HEK293 (cell line): ENCODE results near the gene ZNF222.

Experiments
- CTCF ChIP-seq: fragments of 450-650 bp; formaldehyde crosslinking; IDR thresholded peaks from 2 replicates; pipeline ENCODE4 v1.5.1; 2016; ENCODE audit warnings: missing biosample characterization, missing genetic modification characterization
- ELK4 ChIP-seq: IDR thresholded peaks from 2 replicates; pipeline ENCODE4 v1.6.1; 2011; ENCODE audit warnings: mild to moderate bottlenecking, low read depth, low read length, borderline replicate concordance
- GLI4 ChIP-seq: fragments of 450-650 bp; formaldehyde crosslinking; IDR thresholded peaks from 2 replicates; pipeline ENCODE4 v1.5.1; 2016; ENCODE audit warnings: missing biosample characterization, missing genetic modification characterization
- KLF1 ChIP-seq: fragments of 450-650 bp; formaldehyde crosslinking; IDR thresholded peaks from 2 replicates; pipeline ENCODE4 v1.5.1; 2016; ENCODE audit warnings: missing biosample characterization, missing genetic modification characterization
- PRDM10 ChIP-seq: fragments of 450-650 bp; formaldehyde crosslinking; IDR thresholded peaks from 2 replicates; pipeline ENCODE4 v1.5.1; 2016; ENCODE audit warnings: missing biosample characterization, missing genetic modification characterization
- SALL2 ChIP-seq: fragments of 450-650 bp; formaldehyde crosslinking; IDR thresholded peaks from 2 replicates; pipeline ENCODE4 v1.5.0; 2017; ENCODE audit warnings: missing biosample characterization, mild to moderate bottlenecking, missing genetic modification characterization, borderline replicate concordance
- ZFP3 ChIP-seq: fragments of 450-650 bp; formaldehyde crosslinking; IDR thresholded peaks from 2 replicates; pipeline ENCODE4 v1.5.1; 2016; ENCODE audit warnings: low read depth, missing biosample characterization, missing genetic modification characterization
- ZFP37 ChIP-seq: fragments of 450-650 bp; formaldehyde crosslinking; IDR thresholded peaks from 2 replicates; pipeline ENCODE4 v1.5.1; 2016; ENCODE audit warnings: missing biosample characterization, missing genetic modification characterization
- ZNF146 ChIP-seq: fragments of 450-650 bp; formaldehyde crosslinking; IDR thresholded peaks from 2 replicates; pipeline ENCODE4 v1.5.1; 2016; ENCODE audit warnings: missing biosample characterization, missing genetic modification characterization
- ZNF23 ChIP-seq: fragments of 450-650 bp; formaldehyde crosslinking; IDR thresholded peaks from 2 replicates; pipeline ENCODE4 v1.5.1; 2016; ENCODE audit warnings: missing biosample characterization, missing genetic modification characterization, borderline replicate concordance
- ZNF302 ChIP-seq: fragments of 450-650 bp; formaldehyde crosslinking; IDR thresholded peaks from 2 replicates; pipeline ENCODE4 v1.5.1; 2016; ENCODE audit warnings: missing biosample characterization, missing genetic modification characterization, low read depth
- ZNF324 ChIP-seq: fragments of 450-650 bp; formaldehyde crosslinking; IDR thresholded peaks from 2 replicates; pipeline ENCODE4 v1.5.1; 2016; ENCODE audit warnings: missing biosample characterization, missing genetic modification characterization
- ZNF513 ChIP-seq: fragments of 450-650 bp; IDR thresholded peaks from 2 replicates; pipeline ENCODE4 v1.5.1; 2018; ENCODE audit warnings: missing biosample characterization, missing genetic modification characterization
- ZNF555 ChIP-seq: fragments of 450-650 bp; formaldehyde crosslinking; conservative IDR thresholded peaks from 2 replicates; pipeline ENCODE4 v1.5.1; 2017; ENCODE audit warnings: missing biosample characterization, mild to moderate bottlenecking, missing genetic modification characterization, inconsistent platforms
- ZNF701 ChIP-seq: fragments of 450-650 bp; formaldehyde crosslinking; IDR thresholded peaks from 2 replicates; pipeline ENCODE4 v1.5.1; 2016; ENCODE audit warnings: missing biosample characterization, missing genetic modification characterization
- ZNF768 ChIP-seq: fragments of 450-650 bp; formaldehyde crosslinking; IDR thresholded peaks from 2 replicates; pipeline ENCODE4 v1.5.1; 2018; ENCODE audit warnings: missing biosample characterization, mild to moderate bottlenecking, missing genetic modification characterization
- ZNF776 ChIP-seq: fragments of 450-650 bp; formaldehyde crosslinking; IDR thresholded peaks from 2 replicates; pipeline ENCODE4 v1.5.0; 2017; ENCODE audit warnings: missing biosample characterization, missing genetic modification characterization, borderline replicate concordance
- ZNF785 ChIP-seq: fragments of 450-650 bp; formaldehyde crosslinking; IDR thresholded peaks from 2 replicates; pipeline ENCODE4 v1.5.1; 2016; ENCODE audit warnings: missing biosample characterization, missing genetic modification characterization
- TF ChIP-seq, protein P1 (sequence below): fragments of 450-650 bp; formaldehyde crosslinking; IDR thresholded peaks from 2 replicates; pipeline ENCODE4 v1.5.1; 2016; ENCODE audit warnings: missing biosample characterization, missing genetic modification characterization
- TF ChIP-seq, protein P2 (sequence below): fragments of 450-650 bp; formaldehyde crosslinking; conservative IDR thresholded peaks from 2 replicates; pipeline ENCODE4 v1.5.1; 2016; ENCODE audit warnings: low read depth, missing biosample characterization, missing genetic modification characterization
- TF ChIP-seq, protein P3 (sequence below): sonication (generic); formaldehyde crosslinking; IDR thresholded peaks from 2 replicates; pipeline ENCODE4 v1.8.1; 2022; ENCODE audit warnings: mild to moderate bottlenecking, moderate library complexity, missing genetic modification reagents

Gene ZNF222

GRCh38 chr19:44002566-44003460 lies 22.4 kb upstream of the ZNF222 start, which contains the start of gene ZNF230 (continued):
- TF ChIP-seq GLI4 (tag by site-specific recombination) = no peak
- TF ChIP-seq ZNF302 (tag by site-specific recombination) = no peak
- peak; percentile 83 for TF ChIP-seq CTCF
- no peak for TF ChIP-seq ZNF513 (tag by site-specific recombination)
- TF ChIP-seq ZNF23 (tag by site-specific recombination) = no peak
- TF ChIP-seq ZFP3 (tag by site-specific recombination) = no peak
- peak; percentile 32; the same call in 1 of the 2 replicates for TF ChIP-seq ZNF768
- no peak; the same call in 1 of the 2 replicates for TF ChIP-seq ZNF785
- TF ChIP-seq, protein P1, sequence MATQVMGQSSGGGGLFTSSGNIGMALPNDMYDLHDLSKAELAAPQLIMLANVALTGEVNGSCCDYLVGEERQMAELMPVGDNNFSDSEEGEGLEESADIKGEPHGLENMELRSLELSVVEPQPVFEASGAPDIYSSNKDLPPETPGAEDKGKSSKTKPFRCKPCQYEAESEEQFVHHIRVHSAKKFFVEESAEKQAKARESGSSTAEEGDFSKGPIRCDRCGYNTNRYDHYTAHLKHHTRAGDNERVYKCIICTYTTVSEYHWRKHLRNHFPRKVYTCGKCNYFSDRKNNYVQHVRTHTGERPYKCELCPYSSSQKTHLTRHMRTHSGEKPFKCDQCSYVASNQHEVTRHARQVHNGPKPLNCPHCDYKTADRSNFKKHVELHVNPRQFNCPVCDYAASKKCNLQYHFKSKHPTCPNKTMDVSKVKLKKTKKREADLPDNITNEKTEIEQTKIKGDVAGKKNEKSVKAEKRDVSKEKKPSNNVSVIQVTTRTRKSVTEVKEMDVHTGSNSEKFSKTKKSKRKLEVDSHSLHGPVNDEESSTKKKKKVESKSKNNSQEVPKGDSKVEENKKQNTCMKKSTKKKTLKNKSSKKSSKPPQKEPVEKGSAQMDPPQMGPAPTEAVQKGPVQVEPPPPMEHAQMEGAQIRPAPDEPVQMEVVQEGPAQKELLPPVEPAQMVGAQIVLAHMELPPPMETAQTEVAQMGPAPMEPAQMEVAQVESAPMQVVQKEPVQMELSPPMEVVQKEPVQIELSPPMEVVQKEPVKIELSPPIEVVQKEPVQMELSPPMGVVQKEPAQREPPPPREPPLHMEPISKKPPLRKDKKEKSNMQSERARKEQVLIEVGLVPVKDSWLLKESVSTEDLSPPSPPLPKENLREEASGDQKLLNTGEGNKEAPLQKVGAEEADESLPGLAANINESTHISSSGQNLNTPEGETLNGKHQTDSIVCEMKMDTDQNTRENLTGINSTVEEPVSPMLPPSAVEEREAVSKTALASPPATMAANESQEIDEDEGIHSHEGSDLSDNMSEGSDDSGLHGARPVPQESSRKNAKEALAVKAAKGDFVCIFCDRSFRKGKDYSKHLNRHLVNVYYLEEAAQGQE (tag by site-specific recombination) = peak; percentile 64
- TF ChIP-seq, protein P2, sequence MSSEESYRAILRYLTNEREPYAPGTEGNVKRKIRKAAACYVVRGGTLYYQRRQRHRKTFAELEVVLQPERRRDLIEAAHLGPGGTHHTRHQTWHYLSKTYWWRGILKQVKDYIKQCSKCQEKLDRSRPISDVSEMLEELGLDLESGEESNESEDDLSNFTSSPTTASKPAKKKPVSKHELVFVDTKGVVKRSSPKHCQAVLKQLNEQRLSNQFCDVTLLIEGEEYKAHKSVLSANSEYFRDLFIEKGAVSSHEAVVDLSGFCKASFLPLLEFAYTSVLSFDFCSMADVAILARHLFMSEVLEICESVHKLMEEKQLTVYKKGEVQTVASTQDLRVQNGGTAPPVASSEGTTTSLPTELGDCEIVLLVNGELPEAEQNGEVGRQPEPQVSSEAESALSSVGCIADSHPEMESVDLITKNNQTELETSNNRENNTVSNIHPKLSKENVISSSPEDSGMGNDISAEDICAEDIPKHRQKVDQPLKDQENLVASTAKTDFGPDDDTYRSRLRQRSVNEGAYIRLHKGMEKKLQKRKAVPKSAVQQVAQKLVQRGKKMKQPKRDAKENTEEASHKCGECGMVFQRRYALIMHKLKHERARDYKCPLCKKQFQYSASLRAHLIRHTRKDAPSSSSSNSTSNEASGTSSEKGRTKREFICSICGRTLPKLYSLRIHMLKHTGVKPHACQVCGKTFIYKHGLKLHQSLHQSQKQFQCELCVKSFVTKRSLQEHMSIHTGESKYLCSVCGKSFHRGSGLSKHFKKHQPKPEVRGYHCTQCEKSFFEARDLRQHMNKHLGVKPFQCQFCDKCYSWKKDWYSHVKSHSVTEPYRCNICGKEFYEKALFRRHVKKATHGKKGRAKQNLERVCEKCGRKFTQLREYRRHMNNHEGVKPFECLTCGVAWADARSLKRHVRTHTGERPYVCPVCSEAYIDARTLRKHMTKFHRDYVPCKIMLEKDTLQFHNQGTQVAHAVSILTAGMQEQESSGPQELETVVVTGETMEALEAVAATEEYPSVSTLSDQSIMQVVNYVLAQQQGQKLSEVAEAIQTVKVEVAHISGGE (tag by site-specific recombination) = peak; percentile 96
- no peak for TF ChIP-seq KLF1 (tag by site-specific recombination)
- TF ChIP-seq ZNF555 (tag by site-specific recombination) = no peak
- peak; percentile 58 for TF ChIP-seq ZFP37 (tag by site-specific recombination)
- 0 out of 2 replicates have a peak, but pooled peaks have one; percentile 20 for TF ChIP-seq ZNF146 (tag by site-specific recombination)
- TF ChIP-seq PRDM10 (tag by site-specific recombination) = peak; percentile 99
- TF ChIP-seq SALL2 (tag by site-specific recombination) = no peak
- TF ChIP-seq ZNF776 (tag by site-specific recombination) = no peak
- TF ChIP-seq, protein P3, sequence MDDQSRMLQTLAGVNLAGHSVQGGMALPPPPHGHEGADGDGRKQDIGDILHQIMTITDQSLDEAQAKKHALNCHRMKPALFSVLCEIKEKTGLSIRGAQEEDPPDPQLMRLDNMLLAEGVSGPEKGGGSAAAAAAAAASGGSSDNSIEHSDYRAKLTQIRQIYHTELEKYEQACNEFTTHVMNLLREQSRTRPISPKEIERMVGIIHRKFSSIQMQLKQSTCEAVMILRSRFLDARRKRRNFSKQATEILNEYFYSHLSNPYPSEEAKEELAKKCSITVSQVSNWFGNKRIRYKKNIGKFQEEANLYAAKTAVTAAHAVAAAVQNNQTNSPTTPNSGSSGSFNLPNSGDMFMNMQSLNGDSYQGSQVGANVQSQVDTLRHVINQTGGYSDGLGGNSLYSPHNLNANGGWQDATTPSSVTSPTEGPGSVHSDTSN (CRISPR knock-in tag) = 0 out of 2 replicates have a peak, but pooled peaks have one; percentile 23
- 0 out of 2 replicates have a peak, but pooled peaks have one; percentile 54 for TF ChIP-seq ZNF324
- TF ChIP-seq ZNF701 (tag by site-specific recombination) = peak; percentile 56; the same call in 1 of the 2 replicates
- no peak for TF ChIP-seq ELK4
